ENCODE results near the gene SMAD7.

Gene SMAD7

GRCh38 chr18:48896875-48897511 is 53.8 kb downstream of the SMAD7 start:
- no peak for FAIRE-seq

GRCh38 chr18:48896326-48896874 is 54.4 kb downstream of the SMAD7 start:
- FAIRE-seq = no peak
- no peak for DNase-seq (ENCODE audit: low spot score)

More at GRCh38 chr18:48896875-48897511, 53.8 kb downstream of the SMAD7 start:
- peak; percentile 46 for DNase-seq (ENCODE audit: low spot score)

- DNase-seq (ENCODE audit: low spot score) = no peak
Observed at GRCh38 chr18:48894799-48895346, 55.9 kb downstream of the SMAD7 start.

GRCh38 chr18:48893608-48894600 is 56.9 kb downstream of the SMAD7 start:
- FAIRE-seq = no peak
- no peak for DNase-seq (ENCODE audit: low spot score)

More at GRCh38 chr18:48894799-48895346, 55.9 kb downstream of the SMAD7 start:
- no peak for FAIRE-seq

- FAIRE-seq (no peak), DNase-seq (ENCODE audit: low spot score) (no peak)
Observed at GRCh38 chr18:48893061-48893607, 57.6 kb downstream of the SMAD7 start.

GRCh38 chr18:48892146-48892855 is 58.5 kb downstream of the SMAD7 start:
- DNase-seq (ENCODE audit: low spot score) = no peak

GRCh38 chr18:48891721-48892120 is 59.0 kb downstream of the SMAD7 start:
- FAIRE-seq (no peak), DNase-seq (ENCODE audit: low spot score) (no peak)

More at GRCh38 chr18:48892146-48892855, 58.5 kb downstream of the SMAD7 start:
- no peak for FAIRE-seq

GRCh38 chr18:48889981-48890762 is 60.6 kb downstream of the SMAD7 start:
- FAIRE-seq = no peak

GRCh38 chr18:48889115-48889941 is 61.4 kb downstream of the SMAD7 start:
- FAIRE-seq = no peak
- no peak for DNase-seq (ENCODE audit: low spot score)

More at GRCh38 chr18:48889981-48890762, 60.6 kb downstream of the SMAD7 start:
- no peak for DNase-seq (ENCODE audit: low spot score)

GRCh38 chr18:48888773-48889080 is 62.0 kb downstream of the SMAD7 start:
- no peak for DNase-seq (ENCODE audit: low spot score)

GRCh38 chr18:48887905-48888772 is 62.6 kb downstream of the SMAD7 start:
- DNase-seq (ENCODE audit: low spot score) (no peak), FAIRE-seq (no peak)

More at GRCh38 chr18:48888773-48889080, 62.0 kb downstream of the SMAD7 start:
- no peak for FAIRE-seq

GRCh38 chr18:48887294-48887904 is 63.4 kb downstream of the SMAD7 start:
- DNase-seq (ENCODE audit: low spot score) (no peak), FAIRE-seq (no peak)

GRCh38 chr18:48886520-48887293 is 64.1 kb downstream of the SMAD7 start:
- no peak for DNase-seq (ENCODE audit: low spot score)
- no peak for FAIRE-seq

- no peak for FAIRE-seq
- no peak for DNase-seq (ENCODE audit: low spot score)
Observed at GRCh38 chr18:48885924-48886400, 64.8 kb downstream of the SMAD7 start.

GRCh38 chr18:48885266-48885923 is 65.4 kb downstream of the SMAD7 start:
- FAIRE-seq (no peak), DNase-seq (ENCODE audit: low spot score) (no peak)

GRCh38 chr18:48884771-48885170 is 66.0 kb downstream of the SMAD7 start:
- FAIRE-seq = no peak
- DNase-seq (ENCODE audit: low spot score) = no peak

All from RCC 7860 (cell line).